ENCODE results near the gene TRAPPC6A.

DNA sequence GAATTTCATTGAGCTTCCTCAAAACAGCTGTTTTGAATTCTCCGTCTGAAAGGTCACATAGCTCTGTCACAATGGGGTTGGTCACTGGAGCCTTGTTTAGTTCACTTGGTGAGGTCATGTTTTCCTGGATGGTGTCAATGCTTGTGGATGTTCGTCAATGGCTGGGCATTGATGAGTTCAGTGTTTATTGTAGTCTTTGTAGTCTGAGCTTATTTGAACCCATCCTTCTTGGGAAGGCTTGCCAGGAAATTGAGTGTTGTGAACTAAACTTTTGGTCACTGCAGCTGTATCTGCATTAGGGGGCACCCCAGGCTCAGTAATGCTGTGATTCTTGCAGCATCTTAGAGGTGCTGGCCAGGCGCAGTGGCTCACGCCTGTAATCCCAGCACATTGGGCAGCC, 22.5 kb upstream of the TRAPPC6A start:
- no peak for TF ChIP-seq L3MBTL2 (conservative IDR thresholded peaks at IDR 0.05)
- TF ChIP-seq FOXK2 (IDR thresholded peaks at IDR 0.05): no peak
- no peak for TF ChIP-seq FOXA1 (IDR thresholded peaks at IDR 0.05)
- TF ChIP-seq CTBP1 (IDR thresholded peaks at IDR 0.05; ENCODE audit: borderline replicate concordance): no peak
